Kidney (tissue), 14 donors: ENCODE measurements around the gene HAND1. TPM values are rescaled to one million over a fixed set of nuclear protein-coding genes. Genes with fewer than 3 reads are reported as not detected.

Source experiments
- DNase-seq, 5 donors: peaks; one replicate each; pipeline ENCODE4 v3.0.0-alpha.2; 2013 to 2020
- FAIRE-seq: peaks from 2 replicates; lab custom pipeline; 2012; peaks lifted over from hg19 to GRCh38; lab: Jason Lieb, UNC
- H3K27ac ChIP-seq, 2 donors: one replicate each; pipeline ENCODE4 v1.7.0; 2013; ENCODE audit warnings: low read depth in 2 of 2, low read length in 2 of 2, inconsistent platforms in 1 of 2
- H3K27me3 ChIP-seq: one replicate; pipeline ENCODE4 v1.7.1; 2013; ENCODE audit warnings: low read length, inconsistent platforms; ENCODE audit not compliant: control insufficient read depth, insufficient read depth
- H3K36me3 ChIP-seq, 3 donors: one replicate each; pipeline versions ENCODE4 v1.7.0 to v1.7.1; 2013; ENCODE audit warnings: low read length in 3 of 3, control low read depth in 1 of 3, inconsistent platforms in 1 of 3; ENCODE audit not compliant: insufficient read depth in 3 of 3, control insufficient read depth in 2 of 3
- H3K4me1 ChIP-seq, 3 donors: one replicate each; pipeline versions ENCODE4 v1.7.0 to v1.7.1; 2013; ENCODE audit warnings: low read length in 3 of 3, inconsistent platforms in 1 of 3, low read depth in 1 of 3; ENCODE audit not compliant: control insufficient read depth in 2 of 3, insufficient read depth in 2 of 3
- H3K4me3 ChIP-seq, 3 donors: one replicate each; pipeline versions ENCODE4 v1.7.0 to v1.8.1; 2013; ENCODE audit warnings: low read length in 3 of 3, control low read depth in 1 of 3, inconsistent platforms in 1 of 3
- H3K9ac ChIP-seq, 3 donors: one replicate each; pipeline versions ENCODE4 v1.7.0 to v1.7.1; 2013; ENCODE audit warnings: low read length in 3 of 3, control low read depth in 1 of 3, inconsistent platforms in 1 of 3
- H3K9me3 ChIP-seq, 3 donors: one replicate each; pipeline versions ENCODE4 v1.7.0 to v1.7.1; 2013; ENCODE audit warnings: low read length in 3 of 3, control low read depth in 1 of 3, inconsistent platforms in 1 of 3; ENCODE audit not compliant: control insufficient read depth in 2 of 3, insufficient read depth in 1 of 3
- CTCF ChIP-seq: IDR thresholded peaks from 3 replicates; pipeline ENCODE4 v1.5.1; 2012; ENCODE audit warnings: mild to moderate bottlenecking, moderate library complexity, borderline replicate concordance; ENCODE audit not compliant: insufficient read depth; ENCODE audit errors: extremely low read depth
- intact Hi-C: fragments of 100-400 bp; cut with DNase I; formaldehyde crosslinking; loops from one replicate; pipeline ENCODE4 v1.11.1; 2022
- polyA plus RNA-seq: library from polyadenylated mRNA; stranded (reverse); fragments of 350-450 nt; fragmentation: Illumina TruSeq; extraction: RNeasy Lipid Tissue Mini Kit (QIAGEN cat#74804); gene quantifications from one replicate; pipeline ENCODE4 v1.2.3, GENCODE V29; 2014; ENCODE audit warnings: low read depth, low replicate concordance; ENCODE audit not compliant: insufficient read depth
- total RNA-seq: library from RNA; stranded (reverse); fragmentation: NEBNext Ultra II Directional; extraction: Animal tissue kit (Norgen Biotek cat#: 25700); gene quantifications from one replicate; pipeline ENCODE4 v1.2.1, GENCODE V29; 2021
- donor health status: control.
- donor health status: control.
- donor health status: control.
- donor health status: control.
- donor health status: control.
- donor health status: DM: yes; HTN: yes; CAD: no.
- donor health status: Normal renal cell carcinoma (clear cell type).

HAND1 gene
- total and polyA plus RNA-seq, 2 donors from 2014 or later, result not detected

- Histone ChIP-seq H3K27me3 (no peaks in the 10 kb centered on the region), H3K4me1 (peaks cover 3 to 15% (median 8%) of the 10 kb centered on the region in 3 donors), H3K4me3 (no peak overlapping the region), H3K27ac (no peak overlapping the region), H3K9ac (no peak overlapping the region), H3K36me3 (peaks cover 8 to 31% (median 30%) of the 10 kb centered on the region in 3 donors), H3K9me3 (no peaks in the 10 kb centered on the region)
- DNase-seq (no peak), FAIRE-seq (no peak)
- intact Hi-C loops, result no loop called here
- no peak for TF ChIP-seq CTCF
Measured at GRCh38 chr5:154451957-154452356, 26.1 kb downstream of the HAND1 start.

GRCh38 chr5:154449786-154450185, 28.2 kb downstream of the HAND1 start:
- TF ChIP-seq CTCF, result no peak

GRCh38 chr5:154447089-154447725, 30.8 kb downstream of the HAND1 start:
- TF ChIP-seq CTCF, result no peak
- Histone ChIP-seq H3K27me3 (no peaks in the 10 kb centered on the region), H3K27ac (no peak overlapping the region), H3K9me3 (no peaks in the 10 kb centered on the region), H3K4me3 (peak overlapping the region; percentile 45 to 97 (median 72)), H3K36me3 (peaks cover 2 to 7% (median 6%) of the 10 kb centered on the region in 3 donors), H3K4me1 (peaks cover 3 to 14% (median 8%) of the 10 kb centered on the region in 3 donors), H3K9ac (peak overlapping the region; percentile 7 to 42 (median 34))
- DNase-seq, result no peak
- no peak for FAIRE-seq
- intact Hi-C loops, result no loop called here

More at GRCh38 chr5:154449786-154450185, 28.2 kb downstream of the HAND1 start:
- H3K27me3 ChIP-seq, result no peaks in the 10 kb centered on the region
- peaks cover 8 to 20% (median 17%) of the 10 kb centered on the region in 3 donors for H3K36me3 ChIP-seq
- no peak overlapping the region for H3K27ac ChIP-seq
- H3K4me3 ChIP-seq, result no peak overlapping the region
- peaks cover 3 to 13% (median 8%) of the 10 kb centered on the region in 3 donors for H3K4me1 ChIP-seq
- intact Hi-C loops, result no loop called here
- H3K9me3 ChIP-seq, result no peaks in the 10 kb centered on the region
- no peak overlapping the region for H3K9ac ChIP-seq
- DNase-seq (no peak), FAIRE-seq (no peak)
